ENCODE measurements around the gene PLOD2.

PLOD2 gene

DNA sequence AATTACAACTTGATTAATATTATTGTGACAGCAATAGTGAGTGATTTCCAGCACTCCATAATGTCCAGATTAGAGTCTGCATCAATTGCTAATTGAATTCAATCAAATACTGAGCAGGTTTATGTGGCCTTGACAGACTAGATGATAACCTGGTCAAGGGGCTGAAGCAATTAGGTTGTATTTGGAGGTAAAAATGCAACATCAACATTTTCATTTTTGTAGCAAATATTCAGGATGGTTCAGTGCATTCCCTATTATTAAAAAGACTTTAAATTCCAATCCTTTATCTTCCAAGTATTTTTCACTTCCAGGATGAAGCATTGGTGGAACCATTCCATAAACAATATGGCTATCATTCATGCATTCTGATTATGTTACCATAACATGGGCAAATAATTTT lies 120.4 kb downstream of the PLOD2 start:
- DNase-seq (ENCODE audit: low read depth in 2 of 2): no peak

DNA sequence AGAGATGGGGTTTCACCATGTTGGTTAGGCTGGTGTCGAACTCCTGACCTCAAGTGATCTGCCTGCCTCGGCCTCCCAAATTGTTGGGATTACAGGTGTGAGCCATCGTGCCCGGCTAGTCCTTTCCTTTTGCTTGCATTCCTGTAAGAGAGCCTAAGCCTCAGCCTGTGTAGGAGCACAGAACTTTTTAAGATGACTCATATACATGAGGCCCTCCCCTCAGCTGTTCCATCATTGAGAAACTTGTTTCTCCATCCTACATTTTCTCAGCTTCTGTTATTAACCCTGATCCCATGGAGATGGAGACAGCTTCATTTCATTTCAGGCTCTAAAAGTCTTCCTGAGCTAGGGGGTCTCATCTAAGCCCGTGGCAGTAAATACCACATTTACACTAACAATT lies 123.3 kb downstream of the PLOD2 start:
- no peak for DNase-seq (ENCODE audit: low read depth in 2 of 2)

DNA sequence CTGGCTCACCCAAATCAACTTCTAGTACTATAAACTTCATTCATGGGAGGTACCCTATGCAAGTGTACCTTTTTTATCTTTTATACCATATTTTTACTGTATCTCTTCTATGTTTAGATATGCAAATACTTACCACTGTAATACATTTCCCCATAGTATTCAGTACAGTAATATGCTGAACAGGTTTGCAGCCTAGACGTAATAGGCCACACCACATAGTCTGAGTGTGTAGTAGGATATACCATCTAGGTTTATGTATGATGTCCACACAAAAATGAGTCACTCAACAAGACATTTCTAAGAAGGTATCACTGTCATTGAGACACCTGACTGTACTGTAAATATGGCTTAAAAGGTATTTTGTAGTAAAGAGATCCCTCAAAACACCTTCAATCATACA lies 124.7 kb downstream of the PLOD2 start:
- no peak for DNase-seq (ENCODE audit: low read depth in 2 of 2)

DNA sequence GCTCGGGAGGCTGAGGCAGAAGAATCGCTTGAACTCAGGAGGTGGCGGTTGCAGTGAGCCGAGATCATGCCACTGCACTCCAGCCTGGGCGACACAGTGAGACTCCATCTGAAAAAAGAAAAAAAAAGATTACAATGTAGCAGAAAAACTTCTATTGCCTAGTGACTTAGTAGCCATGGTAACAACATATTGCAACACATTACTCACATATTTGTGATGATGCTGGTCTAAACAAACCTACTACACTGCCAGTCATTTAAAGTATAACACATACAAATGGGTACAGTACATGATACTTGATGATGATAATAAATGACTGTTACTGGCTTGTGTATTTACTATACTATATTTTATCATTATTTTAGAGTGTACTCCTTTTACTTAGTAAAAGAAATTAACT lies 125.6 kb downstream of the PLOD2 start:
- DNase-seq (ENCODE audit: low read depth in 2 of 2): no peak

DNA sequence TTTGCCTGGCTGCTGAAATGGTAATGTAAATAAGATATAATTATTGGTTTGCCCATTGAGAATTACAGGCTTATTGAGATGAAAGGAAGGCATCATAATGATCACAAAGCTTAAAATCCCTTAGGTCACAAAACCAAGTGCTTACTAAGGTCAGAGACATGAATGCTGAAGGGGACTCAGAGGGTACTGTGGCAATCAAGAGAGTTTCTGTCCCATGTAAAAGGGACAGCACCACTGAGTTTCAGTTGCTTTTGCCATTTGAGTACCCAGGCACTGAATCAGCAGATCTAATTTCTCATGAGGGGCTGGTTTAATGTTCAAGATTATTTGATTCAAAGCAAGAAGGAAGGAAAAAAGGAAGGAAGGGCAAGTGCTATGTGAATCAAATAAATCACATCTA lies 127.0 kb downstream of the PLOD2 start:
- no peak for DNase-seq (ENCODE audit: low read depth in 2 of 2)

DNA sequence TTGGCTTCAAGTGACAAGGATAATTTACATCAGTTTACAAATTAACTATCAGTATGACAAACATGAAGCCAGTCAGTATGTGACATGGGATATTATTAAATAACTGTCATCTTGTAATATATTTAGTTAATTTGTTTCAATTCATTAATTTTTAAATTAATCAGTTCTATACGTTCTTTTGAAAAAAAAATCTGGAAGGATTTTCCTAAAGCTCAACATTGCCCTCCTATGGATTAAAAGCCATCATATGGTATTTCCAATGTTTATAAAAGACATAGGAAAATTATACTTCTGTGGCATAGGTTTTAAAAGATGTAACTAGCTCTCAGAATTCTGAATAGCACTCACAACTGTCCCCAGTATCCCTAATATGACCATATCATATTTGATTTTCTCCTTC lies 134.4 kb downstream of the PLOD2 start:
- DNase-seq (ENCODE audit: low read depth in 2 of 2): no peak

DNA sequence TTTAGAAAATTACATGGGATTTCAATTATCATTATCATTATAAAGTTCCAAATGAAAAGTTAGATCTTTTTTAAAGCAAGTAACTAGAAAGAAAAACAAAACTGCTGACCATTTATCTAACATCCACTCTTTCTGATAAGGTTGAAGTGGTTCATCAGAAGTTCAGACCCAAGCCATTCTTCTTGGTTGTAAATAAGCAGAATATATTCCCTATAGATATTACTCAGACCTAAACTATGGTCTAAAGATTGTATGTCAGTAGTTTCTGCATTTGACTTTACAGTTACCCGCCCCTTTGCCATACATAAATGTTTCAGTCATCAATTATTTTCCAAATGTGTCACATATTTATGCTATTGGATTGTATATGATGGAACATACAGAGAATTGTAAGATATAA lies 136.7 kb downstream of the PLOD2 start:
- no peak for DNase-seq (ENCODE audit: low read depth in 2 of 2)

DNA sequence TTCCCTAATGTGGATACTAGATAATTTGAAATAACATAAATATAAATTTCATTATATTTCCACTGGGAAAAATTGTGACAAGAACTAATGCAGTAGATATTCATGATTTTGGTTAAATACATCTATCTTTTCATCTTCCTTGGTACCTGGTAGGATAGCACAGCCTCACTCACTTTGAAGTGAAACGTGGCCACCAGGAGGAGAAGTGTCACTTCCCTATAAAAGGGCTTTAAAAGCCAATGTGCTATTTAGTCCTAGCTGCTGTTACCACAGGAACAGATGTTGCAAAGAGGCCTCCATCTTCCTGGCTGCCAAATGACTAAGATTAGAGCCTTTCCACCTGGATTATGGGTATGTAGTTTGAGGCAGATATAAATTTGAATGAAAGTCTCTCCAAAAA lies 140.0 kb downstream of the PLOD2 start:
- no peak for DNase-seq (ENCODE audit: low read depth in 2 of 2)

DNA sequence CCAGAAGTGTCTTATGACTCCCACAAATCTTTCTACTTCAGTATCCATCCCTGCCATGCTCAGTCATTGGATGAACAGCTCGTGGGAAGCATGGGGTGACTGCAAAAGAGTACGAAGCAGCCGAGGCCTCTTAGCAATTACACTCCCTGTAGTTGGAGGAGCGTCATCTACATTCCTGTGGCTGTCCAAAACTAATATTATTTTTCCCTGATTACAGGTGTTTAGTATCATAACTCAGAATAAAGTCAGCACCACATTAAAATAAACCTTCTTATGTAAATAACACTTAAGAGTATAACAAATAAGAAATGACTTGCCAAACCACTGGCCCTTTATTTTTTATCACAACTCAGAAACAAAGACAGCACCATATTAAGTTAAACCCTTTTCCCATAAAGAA lies 141.5 kb downstream of the PLOD2 start:
- DNase-seq (ENCODE audit: low read depth in 2 of 2): no peak

All from fibroblast of skin of left biceps (primary cell).